Thoracic aorta (tissue), 2 donors: Measurements from ENCODE around the gene HOXD8. TPM values are rescaled to one million over a fixed set of nuclear protein-coding genes. Genes with fewer than 3 reads are reported as not detected.

Source experiments
- ATAC-seq: fragments of 150-250 bp; one replicate; pipeline ENCODE4 v1.8.0; 2017; ENCODE audit warnings: low read depth; ENCODE audit not compliant: insufficient number of reproducible peaks, low FRiP score
- DNase-seq: peaks from one replicate; pipeline ENCODE4 v3.0.0-alpha.2; 2020; ENCODE audit warnings: low spot score
- H3K27ac ChIP-seq, 2 donors: fragments of 200-600 bp; sonication (generic); 1 replicate in 1 of 2; 2 replicates in 1 of 2; pipeline ENCODE4 v1.5.1; 2016; ENCODE audit warnings: mild to moderate bottlenecking in 2 of 2, moderate library complexity in 2 of 2
- H3K27me3 ChIP-seq: fragments of 200-600 bp; sonication (generic); replicated peaks from 2 replicates; pipeline ENCODE4 v1.6.0; 2016; ENCODE audit warnings: mild to moderate bottlenecking; ENCODE audit not compliant: insufficient read depth
- H3K36me3 ChIP-seq: fragments of 200-600 bp; sonication (generic); one replicate; pipeline ENCODE4 v1.5.1; 2016
- H3K4me1 ChIP-seq, 2 donors: fragments of 200-600 bp; sonication (generic); 1 replicate in 1 of 2; 2 replicates in 1 of 2; pipeline versions ENCODE4 v1.5.1 to v1.6.0; 2016; ENCODE audit warnings: low read depth in 2 of 2, mild to moderate bottlenecking in 1 of 2; ENCODE audit not compliant: control insufficient read depth in 1 of 2
- H3K4me3 ChIP-seq: fragments of 200-600 bp; sonication (generic); 2 replicates; pipeline ENCODE4 v1.5.1; 2016; ENCODE audit warnings: mild to moderate bottlenecking
- H3K9me3 ChIP-seq: fragments of 200-600 bp; sonication (generic); 2 replicates; pipeline ENCODE4 v1.5.1; 2016
- CTCF ChIP-seq: fragments of 200-600 bp; sonication (generic); IDR thresholded peaks from one replicate; pipeline ENCODE4 v1.5.1; 2019; ENCODE audit warnings: antibody characterized with exemption
- total RNA-seq, 2 donors: library from RNA; depleted of rRNA; stranded (reverse); fragments of >200 nt; gene quantifications; one replicate each; pipeline versions ENCODE4 v1.1.0 to v1.2.3, GENCODE V29; 2016

The HOXD8 gene
- total RNA-seq, 2 donors from 2014 or later, result 3.9 to 11.2 TPM

GRCh38 chr2:176166272-176166671 is 36.8 kb downstream of the HOXD8 start:
- ATAC-seq (no peak), DNase-seq (no peak)
- Histone ChIP-seq H3K27ac (no peak overlapping the region), H3K4me1 (peaks cover 0 to 10% of the 10 kb centered on the region in 2 donors), H3K36me3 (no peaks in the 10 kb centered on the region), H3K9me3 (no peaks in the 10 kb centered on the region), H3K27me3 (no peaks in the 10 kb centered on the region), H3K4me3 (no peak overlapping the region)
- no peak for TF ChIP-seq CTCF

GRCh38 chr2:176167398-176167797 is 37.9 kb downstream of the HOXD8 start:
- Histone ChIP-seq H3K27ac (no peak overlapping the region), H3K36me3 (no peaks in the 10 kb centered on the region), H3K4me1 (no peaks in the 10 kb centered on the region), H3K9me3 (no peaks in the 10 kb centered on the region), H3K27me3 (peaks cover 2% of the 10 kb centered on the region), H3K4me3 (no peak overlapping the region)
- DNase-seq (no peak), ATAC-seq (no peak)
- TF ChIP-seq CTCF, result no peak

- H3K27me3 ChIP-seq, result peaks cover 7% of the 10 kb centered on the region
- no peak for ATAC-seq
- no peak overlapping the region for H3K27ac ChIP-seq
- H3K4me1 ChIP-seq, result no peaks in the 10 kb centered on the region
- no peak for TF ChIP-seq CTCF
- H3K4me3 ChIP-seq, result no peak overlapping the region
- no peak for DNase-seq
- no peaks in the 10 kb centered on the region for H3K36me3 ChIP-seq
- no peaks in the 10 kb centered on the region for H3K9me3 ChIP-seq
Observed at GRCh38 chr2:176169181-176169580, 39.7 kb downstream of the HOXD8 start.

GRCh38 chr2:176169711-176170110 is 40.2 kb downstream of the HOXD8 start:
- H3K36me3 ChIP-seq, result no peaks in the 10 kb centered on the region
- H3K4me1 ChIP-seq, result no peaks in the 10 kb centered on the region
- no peak overlapping the region for H3K27ac ChIP-seq
- ATAC-seq, result no peak
- no peaks in the 10 kb centered on the region for H3K9me3 ChIP-seq
- no peak overlapping the region for H3K4me3 ChIP-seq
- DNase-seq, result no peak
- no peak for TF ChIP-seq CTCF
- H3K27me3 ChIP-seq, result peaks cover 8% of the 10 kb centered on the region

- Histone ChIP-seq H3K9me3 (no peaks in the 10 kb centered on the region), H3K27ac (peak overlapping the region in 1 of 2 donors; percentile 8), H3K36me3 (no peaks in the 10 kb centered on the region), H3K27me3 (peaks cover 16% of the 10 kb centered on the region), H3K4me3 (no peak overlapping the region), H3K4me1 (no peaks in the 10 kb centered on the region)
- no peak for TF ChIP-seq CTCF
- DNase-seq (no peak), ATAC-seq (no peak)
Observed at GRCh38 chr2:176170602-176171305, 41.2 kb downstream of the HOXD8 start.
